Activated CD8-positive, alpha-beta memory T cell treated with anti-CD3 and anti-CD28 coated beads for 48 hours (primary cell): ENCODE data around the gene PTP4A1.

Experiments used
- DNase-seq, 3 experiments: peaks; one replicate each; pipeline ENCODE4 v3.0.0-alpha.2; 2020; ENCODE audit warnings: low read depth in 2 of 3, low spot score in 2 of 3

PTP4A1 gene

GRCh38 chr6:63554782-63555181 lies 17.5 kb upstream of the PTP4A1 start:
- DNase-seq: no peak

GRCh38 chr6:63556369-63556768 lies 15.9 kb upstream of the PTP4A1 start:
- no peak for DNase-seq

- no peak for DNase-seq
Measured at GRCh38 chr6:63558278-63558677, 14.0 kb upstream of the PTP4A1 start.

GRCh38 chr6:63560801-63561287 lies 11.4 kb upstream of the PTP4A1 start:
- no peak for DNase-seq

GRCh38 chr6:63561288-63561687 lies 11.0 kb upstream of the PTP4A1 start:
- no peak for DNase-seq

- DNase-seq: no peak
Measured at GRCh38 chr6:63563235-63563634, 9.0 kb upstream of the PTP4A1 start.

GRCh38 chr6:63565058-63565726 lies 7.1 kb upstream of the PTP4A1 start:
- DNase-seq: no peak

GRCh38 chr6:63565727-63566596 lies 6.3 kb upstream of the PTP4A1 start:
- DNase-seq: no peak

- no peak for DNase-seq
Measured at GRCh38 chr6:63567966-63568365, 4.3 kb upstream of the PTP4A1 start.

GRCh38 chr6:63571361-63572043 lies 778 bp upstream of the PTP4A1 start:
- DNase-seq: peak in 2 of 3 experiments; percentile 13 to 28

GRCh38 chr6:63572747-63573075 lies 431 bp downstream of the PTP4A1 start:
- DNase-seq: peak in 1 of 3 experiments; percentile 11

- DNase-seq: peak; percentile 45 to 52 (median 45)
Measured at GRCh38 chr6:63573076-63573898, 1.0 kb downstream of the PTP4A1 start.

GRCh38 chr6:63573899-63574553 lies 1.7 kb downstream of the PTP4A1 start:
- DNase-seq: no peak

- DNase-seq: no peak
Measured at GRCh38 chr6:63574554-63574900, 2.2 kb downstream of the PTP4A1 start.

GRCh38 chr6:63576147-63576772 lies 4.0 kb downstream of the PTP4A1 start:
- no peak for DNase-seq

- no peak for DNase-seq
Measured at GRCh38 chr6:63576985-63577712, 4.9 kb downstream of the PTP4A1 start.

GRCh38 chr6:63578757-63579156 lies 6.5 kb downstream of the PTP4A1 start:
- DNase-seq: no peak

GRCh38 chr6:63579937-63580703 lies 7.8 kb downstream of the PTP4A1 start:
- DNase-seq: no peak

- DNase-seq: no peak
Measured at GRCh38 chr6:63580704-63580961, 8.4 kb downstream of the PTP4A1 start.
